ENCODE measurements around the gene PTHLH.

The PTHLH gene

GRCh38 chr12:27995406-27995805, 22.9 kb upstream of the PTHLH start:
- TF ChIP-seq CTCF (IDR thresholded peaks at IDR 0.05; ENCODE audit: control insufficient read depth, extremely low read depth, insufficient read depth) = no peak
- no peak overlapping the region for H3K4me3 ChIP-seq (ENCODE audit: low read depth, low read length)
- DNase-seq (ENCODE audit: low read depth) = no peak

GRCh38 chr12:27988594-27989233, 16.2 kb upstream of the PTHLH start:
- no peak for DNase-seq (ENCODE audit: low read depth)
- no peak overlapping the region for H3K4me3 ChIP-seq (ENCODE audit: low read depth, low read length)
- TF ChIP-seq CTCF (IDR thresholded peaks at IDR 0.05; ENCODE audit: control insufficient read depth, extremely low read depth, insufficient read depth) = no peak

- H3K4me3 ChIP-seq (ENCODE audit: low read depth, low read length) = no peak overlapping the region
- no peak for DNase-seq (ENCODE audit: low read depth)
- no peak for TF ChIP-seq CTCF (IDR thresholded peaks at IDR 0.05; ENCODE audit: control insufficient read depth, extremely low read depth, insufficient read depth)
These were observed 14.8 kb upstream of the PTHLH start for GRCh38 chr12:27987331-27987730.

- no peak for TF ChIP-seq CTCF (IDR thresholded peaks at IDR 0.05; ENCODE audit: control insufficient read depth, extremely low read depth, insufficient read depth)
- H3K4me3 ChIP-seq (ENCODE audit: low read depth, low read length) = no peak overlapping the region
- DNase-seq (ENCODE audit: low read depth) = no peak
These were observed 11.7 kb upstream of the PTHLH start for GRCh38 chr12:27984275-27984674.

- no peak for TF ChIP-seq CTCF (IDR thresholded peaks at IDR 0.05; ENCODE audit: control insufficient read depth, extremely low read depth, insufficient read depth)
- no peak overlapping the region for H3K4me3 ChIP-seq (ENCODE audit: low read depth, low read length)
- no peak for DNase-seq (ENCODE audit: low read depth)
These were observed 10.4 kb upstream of the PTHLH start for GRCh38 chr12:27982951-27983350.

- H3K4me3 ChIP-seq (ENCODE audit: low read depth, low read length) = no peak overlapping the region
- no peak for DNase-seq (ENCODE audit: low read depth)
- no peak for TF ChIP-seq CTCF (IDR thresholded peaks at IDR 0.05; ENCODE audit: control insufficient read depth, extremely low read depth, insufficient read depth)
These were observed 9.9 kb upstream of the PTHLH start for GRCh38 chr12:27982385-27982784.

GRCh38 chr12:27981874-27982273, 9.3 kb upstream of the PTHLH start:
- no peak for TF ChIP-seq CTCF (IDR thresholded peaks at IDR 0.05; ENCODE audit: control insufficient read depth, extremely low read depth, insufficient read depth)
- DNase-seq (ENCODE audit: low read depth) = no peak

More at GRCh38 chr12:27981874-27982273, 9.3 kb upstream of the PTHLH start:
- H3K4me3 ChIP-seq (ENCODE audit: low read depth, low read length) = no peak overlapping the region
